ENCODE data around the gene EIF5.

GRCh38 chr14:103317251-103317650, 16.8 kb upstream of the EIF5 start:
- TF ChIP-seq POLR2A (IDR thresholded peaks at IDR 0.05; ENCODE audit: low read length) = no peak
- TF ChIP-seq GATA1 (IDR thresholded peaks at IDR 0.05; ENCODE audit: low read depth, low read length) = no peak
